Measurements from ENCODE around the gene EVI2B.
A peak's percentile ranks its signal among the peaks of the same experiment; 100 is the strongest.
"Not testable (repeated sequence)": the region's sequence is repeated elsewhere in the genome, so short reads cannot be mapped to it uniquely, and the experiment has no call there.

Gene EVI2B

DNA sequence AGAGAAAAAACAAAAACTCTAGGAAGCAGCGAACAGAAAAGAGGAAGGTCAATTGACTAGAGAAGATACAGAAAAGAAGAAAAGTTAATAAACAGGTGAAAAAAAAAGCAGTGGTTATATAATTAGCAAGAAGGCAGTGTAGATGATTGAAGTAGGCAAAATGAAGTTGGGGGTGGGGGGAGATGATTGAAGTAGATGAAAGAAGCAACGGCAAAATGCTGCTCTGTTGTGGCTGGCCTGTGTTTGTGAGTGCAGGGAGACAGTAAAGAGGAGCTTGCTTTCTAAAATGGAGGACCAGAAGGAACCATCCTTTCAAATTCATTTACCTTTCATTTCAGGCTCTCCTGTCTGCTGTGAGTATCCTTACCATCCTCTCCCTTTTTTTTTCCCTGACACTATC lies 3.6 kb downstream of the EVI2B start:
- DNase-seq, result peak; percentile 80

DNA sequence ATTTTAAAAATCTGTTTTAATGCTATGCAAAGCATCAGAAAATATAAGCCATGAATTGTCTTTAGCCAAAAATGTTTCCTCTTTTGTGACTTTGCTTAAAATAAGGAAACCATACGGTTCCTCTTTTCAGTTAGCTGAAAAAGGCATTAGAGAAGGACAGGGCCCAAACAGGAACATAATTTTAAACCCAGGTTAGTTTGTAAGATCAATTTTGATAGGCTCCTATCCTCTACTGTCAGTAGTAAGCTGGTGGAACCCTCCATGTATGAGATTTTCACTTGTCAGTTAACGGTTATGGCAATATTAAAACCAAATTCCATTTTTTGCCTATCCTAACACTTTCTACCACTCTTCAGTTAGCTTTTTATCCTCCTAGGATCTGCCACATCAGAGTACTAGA lies 4.3 kb downstream of the EVI2B start:
- DNase-seq, result peak; percentile 32

DNA sequence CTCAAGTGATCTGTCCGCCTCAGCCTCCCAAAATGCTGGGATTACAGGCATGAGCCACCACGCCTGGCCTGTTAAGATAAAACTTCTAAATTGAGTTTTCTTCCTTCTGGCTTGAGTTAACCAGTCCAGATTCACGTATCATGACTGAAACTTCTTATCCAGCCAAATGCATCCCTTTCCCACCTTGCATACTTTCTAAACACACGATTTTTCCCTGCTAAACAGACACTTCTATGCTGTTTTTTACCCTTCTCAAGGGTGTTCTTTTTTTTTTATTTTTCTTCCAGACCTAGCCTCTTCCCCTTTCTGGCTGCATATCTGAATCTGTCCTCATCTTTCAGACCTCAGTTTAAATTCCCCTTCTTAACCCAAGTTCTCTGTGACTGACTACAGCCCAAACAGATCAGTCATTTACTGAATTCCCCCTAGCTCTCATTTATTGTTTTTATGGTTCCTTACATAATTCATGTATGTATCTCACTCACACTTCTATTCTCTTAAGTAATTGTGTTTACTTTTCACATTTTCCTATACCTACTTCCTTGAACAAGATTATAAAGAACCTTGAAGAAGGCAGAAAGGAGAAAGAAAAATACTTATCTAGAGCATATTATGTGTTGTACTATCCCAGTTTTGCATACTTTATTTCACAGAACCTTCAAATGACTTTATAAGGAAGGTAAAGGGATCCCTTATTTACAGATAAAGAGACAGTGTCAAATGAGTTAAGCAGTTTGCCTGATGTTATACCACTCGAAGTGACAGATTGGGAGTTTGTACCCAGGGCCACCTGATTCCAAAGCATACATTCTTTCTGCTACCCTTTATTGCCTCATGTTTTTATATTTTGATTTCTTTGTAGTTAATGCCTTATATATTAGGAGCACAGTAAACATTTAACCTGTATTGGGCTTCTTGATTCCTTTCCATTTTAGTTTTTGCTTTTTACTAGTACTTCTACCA lies 5.2 kb downstream of the EVI2B start:
- DNase-seq, result no peak

DNA sequence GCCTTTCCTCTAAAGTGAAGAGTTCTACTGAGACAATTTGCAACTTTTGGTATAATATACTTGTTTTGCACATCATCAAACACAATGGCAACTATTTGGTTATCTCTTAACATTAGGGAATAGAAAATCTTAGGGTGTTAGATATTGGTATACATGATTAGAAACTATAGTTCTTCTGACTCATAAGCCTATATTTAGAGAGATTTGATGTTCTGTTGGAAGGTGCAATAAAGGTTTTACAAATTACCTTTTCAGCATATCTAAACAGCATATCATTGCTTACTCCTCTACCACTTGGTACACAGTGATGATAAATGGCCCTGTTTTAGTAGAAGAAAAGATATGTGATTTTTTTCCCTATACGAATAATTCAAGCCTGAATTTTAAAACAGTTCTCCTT lies 6.2 kb downstream of the EVI2B start:
- no peak for DNase-seq

DNA sequence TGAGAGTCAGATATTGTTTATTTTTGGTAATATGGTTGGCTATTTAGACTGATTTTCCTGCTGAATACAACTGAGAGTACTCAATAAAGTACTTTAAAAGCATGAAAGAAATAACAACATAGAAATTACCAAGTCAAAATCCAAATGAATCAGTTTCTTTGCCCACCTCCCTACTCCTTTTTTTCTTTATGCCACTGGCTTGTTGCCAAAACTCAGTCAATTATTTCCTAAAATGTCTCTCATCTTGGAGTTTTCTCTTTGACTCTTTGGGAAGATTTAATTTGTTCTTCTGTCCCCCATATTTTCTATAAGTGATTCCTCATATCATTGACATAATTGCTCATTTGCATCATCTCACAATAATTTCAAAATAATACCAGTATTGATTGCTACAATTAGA lies 14.2 kb downstream of the EVI2B start:
- no peak for DNase-seq

DNA sequence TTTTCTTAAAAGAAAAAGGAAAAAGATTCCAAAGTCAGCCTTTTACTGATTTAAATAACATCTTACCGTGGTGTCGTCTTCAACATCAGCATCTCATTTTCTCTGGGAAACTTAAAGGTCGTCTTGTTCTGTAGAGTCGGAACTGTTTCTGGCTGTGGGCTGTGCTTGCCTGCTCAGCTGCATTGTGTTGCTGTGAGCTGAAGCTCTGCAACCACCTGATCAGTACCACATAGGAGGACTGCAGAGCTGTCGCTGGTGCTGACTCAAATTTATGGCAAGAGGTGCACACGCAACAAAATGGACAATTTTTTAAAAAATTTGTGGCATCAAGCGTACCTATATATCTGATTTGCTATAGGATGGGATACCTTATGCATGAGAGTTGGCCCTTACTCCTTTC lies 16.8 kb downstream of the EVI2B start, which contains the start of gene OMG:
OMG (minus strand) TSS at position 150 of the 400 bp plus-strand sequence. CDS start 908 bp downstream, outside the sequence.
- no peak for DNase-seq

DNA sequence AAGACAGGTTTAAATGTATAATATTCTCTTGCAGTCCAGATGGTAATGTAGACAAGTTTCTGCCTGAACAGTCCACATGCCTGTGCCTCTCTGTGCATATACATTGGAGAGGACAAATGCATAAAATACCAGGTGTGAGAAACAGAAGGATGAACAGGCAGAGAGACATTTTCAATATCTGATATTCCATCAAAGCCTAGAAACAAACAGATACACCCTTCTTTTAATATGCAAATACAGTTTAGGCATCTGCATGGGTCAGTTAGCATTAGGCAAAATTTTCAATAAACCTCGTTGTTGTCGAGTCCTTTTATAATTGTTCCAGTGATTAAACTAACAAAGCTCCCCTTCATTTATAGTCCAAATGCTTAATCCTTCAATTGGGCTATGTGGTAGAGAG lies 17.7 kb downstream of the EVI2B start:
- no peak for DNase-seq

DNA sequence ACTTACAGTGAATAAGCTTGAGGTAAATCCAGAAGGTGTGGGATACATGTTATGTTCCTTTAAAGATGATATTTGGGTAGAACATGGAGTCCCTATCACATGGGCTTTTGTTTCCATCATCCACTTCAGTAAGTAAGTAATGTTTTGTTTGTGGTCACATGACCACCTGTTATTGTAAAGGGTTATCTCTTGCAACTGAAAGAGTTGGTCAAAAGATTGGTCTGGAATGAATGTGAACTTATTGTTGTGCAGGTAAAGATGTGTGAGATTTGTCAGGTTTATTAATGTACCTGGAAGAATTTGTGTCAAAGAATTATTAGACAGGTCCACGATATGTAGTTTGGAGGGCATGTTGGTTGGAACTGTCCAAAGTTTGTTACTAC lies 18.4 kb downstream of the EVI2B start:
- no peak for DNase-seq

DNA sequence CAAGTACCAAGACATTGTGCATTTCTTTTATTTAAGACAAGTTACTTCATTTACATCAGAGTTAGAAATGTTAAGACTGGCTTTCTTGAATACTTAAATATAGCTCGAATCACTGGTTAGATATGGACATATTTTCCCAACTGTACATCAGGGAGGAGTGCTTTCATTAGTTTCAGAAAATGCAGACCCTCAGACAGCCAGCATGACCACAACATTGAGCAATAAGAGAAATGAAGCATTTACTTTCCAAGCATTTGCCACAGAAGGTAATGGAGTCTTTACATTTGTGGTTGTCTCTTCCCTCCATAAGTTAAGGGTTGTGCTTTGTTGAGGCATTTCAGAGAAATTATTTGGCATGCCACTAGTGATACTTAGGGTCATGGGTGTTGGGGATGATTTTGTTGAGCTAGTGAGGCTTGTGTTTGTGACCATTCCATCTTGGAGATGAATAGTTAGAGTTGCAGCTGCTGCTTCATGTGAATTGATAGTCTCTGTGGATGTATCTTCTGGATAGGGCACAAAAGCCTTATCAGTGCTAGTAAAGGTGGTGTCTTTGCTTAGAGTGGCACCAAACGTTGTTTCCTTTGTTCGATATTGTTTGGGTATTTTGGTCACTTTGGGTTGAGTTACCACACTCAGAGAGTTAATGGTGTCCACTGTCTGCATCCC lies 18.9 kb downstream of the EVI2B start:
- DNase-seq, result no peak

DNA sequence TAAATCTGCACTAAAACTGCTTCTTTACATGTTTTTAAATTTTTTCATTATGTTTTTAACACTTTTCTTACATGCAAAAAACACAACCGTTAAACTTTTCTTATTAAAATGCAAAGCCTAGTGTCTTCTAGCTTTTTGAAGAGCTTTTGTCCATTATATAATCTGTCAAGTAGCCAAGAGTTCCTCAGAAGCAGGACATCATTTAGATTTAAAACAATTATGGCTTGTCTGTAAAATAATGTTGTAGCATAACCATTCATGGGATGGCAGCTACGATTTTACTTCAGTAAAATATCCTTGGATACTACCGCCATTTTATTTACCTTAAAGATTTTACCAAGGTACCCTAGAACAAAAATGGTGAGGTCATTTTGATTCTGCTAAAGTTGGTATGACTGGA lies 19.6 kb downstream of the EVI2B start:
- DNase-seq, result no peak

DNA sequence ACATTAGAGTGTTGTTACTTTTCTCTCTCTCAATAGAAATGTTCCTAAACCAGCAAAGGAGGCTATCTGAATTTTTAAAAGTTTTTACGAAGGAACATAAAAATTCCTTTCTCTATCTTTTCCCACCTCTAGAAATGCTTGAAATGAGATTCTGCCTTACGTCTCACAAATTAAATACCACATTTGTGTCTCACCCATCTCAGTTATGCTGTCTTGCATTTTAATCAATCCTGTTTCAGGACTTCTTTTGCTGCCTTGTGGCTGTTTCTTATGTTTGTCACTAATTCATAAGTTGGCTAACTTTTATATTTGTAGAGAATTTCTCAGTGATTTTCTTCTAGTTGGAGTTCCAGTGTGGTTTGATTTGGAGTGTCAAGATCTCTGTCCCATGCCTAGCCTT lies 20.3 kb downstream of the EVI2B start:
- DNase-seq, result no peak

DNA sequence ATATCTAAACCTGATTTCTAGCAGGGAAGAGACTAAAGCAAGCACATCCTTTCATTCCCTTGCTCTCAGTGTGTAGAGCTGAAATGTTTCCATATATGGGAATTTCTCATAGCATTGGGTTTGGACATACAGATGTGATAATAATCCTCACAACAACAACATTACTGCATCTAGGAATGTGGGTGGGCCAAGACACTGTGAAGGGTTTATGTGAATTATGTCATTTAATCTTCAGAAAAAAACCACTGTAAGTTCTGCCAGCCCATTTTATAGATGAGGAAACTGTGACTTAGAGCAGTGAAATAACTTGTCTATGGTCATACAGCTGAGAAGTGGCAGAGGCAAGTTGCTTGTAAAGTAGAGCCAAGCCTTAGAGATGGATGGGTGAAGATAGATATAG lies 22.0 kb downstream of the EVI2B start:
- DNase-seq, result no peak

DNA sequence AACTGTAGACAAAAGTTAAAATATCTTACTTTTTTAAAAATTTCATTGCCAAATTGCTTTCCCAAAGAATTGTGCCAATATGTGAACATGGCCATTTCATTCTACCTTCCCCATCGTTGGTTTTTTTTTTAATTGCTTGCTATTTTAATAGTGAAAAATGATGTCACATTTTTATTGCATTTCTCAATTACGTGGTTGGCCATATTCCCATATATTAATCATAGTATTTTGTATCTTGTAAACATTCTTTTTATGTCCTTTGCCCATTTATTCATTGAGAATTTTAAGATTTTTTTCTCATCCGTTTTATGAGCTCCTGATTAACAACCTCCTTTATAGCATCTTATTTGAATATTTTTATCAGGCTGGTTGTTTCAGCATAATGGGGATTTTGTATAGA lies 24.1 kb downstream of the EVI2B start:
- DNase-seq, result no peak

DNA sequence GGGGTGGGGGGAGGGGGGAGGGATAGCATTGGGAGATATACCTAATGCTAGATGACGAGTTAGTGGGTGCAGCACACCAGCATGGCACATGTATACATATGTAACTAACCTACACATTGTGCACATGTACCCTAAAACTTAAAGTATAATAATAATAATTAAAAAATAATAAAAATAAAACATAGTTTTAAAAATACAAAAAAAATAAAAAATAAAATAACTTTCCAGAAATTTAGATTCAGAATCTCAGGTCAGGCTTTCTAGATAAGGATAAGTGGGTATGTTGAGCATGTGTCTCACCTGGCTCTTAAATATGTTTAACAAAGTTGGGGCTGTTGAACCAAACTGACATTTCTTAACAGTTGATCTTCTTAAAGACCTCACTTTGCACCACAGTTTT lies 25.9 kb downstream of the EVI2B start:
- DNase-seq, result not testable (repeated sequence)

DNA sequence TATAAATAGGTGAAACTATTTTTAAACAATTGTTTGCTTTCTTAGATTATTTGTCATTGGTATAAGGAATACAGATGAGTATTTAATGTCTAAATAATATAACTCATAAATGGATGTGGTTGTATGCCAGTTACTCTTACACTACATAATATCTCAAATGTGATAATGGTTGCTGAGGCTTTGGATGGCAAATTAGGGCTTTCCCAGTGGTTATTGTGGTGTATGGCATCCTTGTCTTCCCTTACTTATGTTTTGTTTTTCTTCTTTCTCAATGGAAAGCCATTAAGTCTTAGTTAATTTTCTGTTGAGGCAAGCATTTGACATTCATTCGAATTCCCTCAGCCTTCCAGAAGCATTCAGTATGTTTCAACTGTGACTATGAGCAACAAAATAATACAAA lies 27.3 kb downstream of the EVI2B start:
- DNase-seq, result no peak

DNA sequence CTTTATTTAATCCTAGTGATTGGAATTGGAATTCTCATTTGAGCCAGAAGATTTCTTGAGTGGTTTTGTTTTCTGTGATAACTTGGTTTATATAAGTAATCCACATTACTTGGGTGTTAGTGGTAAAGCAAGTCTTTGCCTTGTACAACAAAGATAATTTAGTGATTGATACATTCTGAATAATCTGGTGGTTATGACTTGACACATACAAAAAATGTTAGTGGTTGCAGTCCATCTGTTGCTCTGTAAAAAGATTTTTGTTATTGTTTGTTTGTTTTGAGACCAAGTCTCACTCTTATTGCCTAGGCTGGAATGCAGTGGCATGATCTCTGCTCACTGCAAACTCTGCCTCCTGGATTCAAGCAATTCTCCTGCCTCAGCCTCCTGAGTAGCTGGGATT lies 30.0 kb downstream of the EVI2B start:
- DNase-seq, result no peak

DNA sequence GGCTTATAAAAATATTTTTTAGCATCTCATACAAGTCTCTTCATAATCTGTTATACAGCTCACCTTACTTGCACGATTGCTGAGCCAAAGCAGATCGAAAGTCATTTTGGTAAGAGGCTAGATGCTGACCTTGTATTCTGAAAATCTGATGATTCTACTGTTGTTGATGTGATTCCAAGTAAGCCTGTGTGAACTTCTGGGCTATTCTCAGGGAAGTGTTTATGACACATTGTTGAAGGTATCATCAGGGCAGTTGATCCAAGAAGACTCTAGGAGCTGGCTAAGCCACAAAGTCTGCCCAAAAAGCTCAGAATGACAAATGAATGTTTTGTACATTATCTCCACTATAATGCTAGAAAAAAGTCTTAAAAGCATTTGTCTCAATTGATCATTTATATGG lies 32.8 kb downstream of the EVI2B start:
- DNase-seq, result no peak

DNA sequence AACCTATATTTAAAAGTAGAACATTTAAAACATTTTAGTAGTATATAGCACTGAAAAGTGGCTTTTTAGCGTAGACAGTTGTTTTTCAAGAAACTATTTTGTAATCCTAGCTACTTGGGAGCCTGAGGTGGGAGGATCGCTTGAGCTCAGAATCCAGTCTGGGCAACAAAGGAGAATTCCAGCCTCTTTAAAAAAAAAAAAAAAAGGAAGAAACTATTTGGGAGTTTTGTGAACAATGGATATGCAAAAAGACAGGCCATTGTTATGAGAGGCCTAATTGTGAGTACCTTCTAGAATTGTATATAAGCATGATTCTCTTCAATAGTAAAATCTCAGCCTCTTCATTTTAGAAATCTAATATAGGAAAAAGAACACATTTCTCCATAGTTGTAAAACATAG lies 34.5 kb downstream of the EVI2B start:
- DNase-seq, result no peak

DNA sequence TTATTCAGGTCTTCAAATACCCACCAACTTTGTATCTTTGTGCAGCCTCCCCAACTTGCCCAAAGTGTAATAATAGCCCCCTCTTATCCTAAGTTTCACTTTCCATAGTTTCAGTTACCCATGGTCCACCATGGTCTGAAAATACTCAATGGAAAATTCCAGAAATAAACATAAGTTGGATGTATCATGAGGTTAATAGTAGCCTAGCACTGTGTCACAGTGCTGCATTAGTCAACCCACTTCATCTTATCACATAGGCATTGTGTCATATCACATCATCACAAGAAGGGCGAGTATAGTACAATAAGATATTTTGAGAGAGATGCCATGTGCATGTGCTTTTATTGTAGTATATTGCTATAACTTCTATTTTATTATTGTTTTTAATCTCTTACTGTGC lies 38.7 kb downstream of the EVI2B start:
- DNase-seq, result no peak

DNA sequence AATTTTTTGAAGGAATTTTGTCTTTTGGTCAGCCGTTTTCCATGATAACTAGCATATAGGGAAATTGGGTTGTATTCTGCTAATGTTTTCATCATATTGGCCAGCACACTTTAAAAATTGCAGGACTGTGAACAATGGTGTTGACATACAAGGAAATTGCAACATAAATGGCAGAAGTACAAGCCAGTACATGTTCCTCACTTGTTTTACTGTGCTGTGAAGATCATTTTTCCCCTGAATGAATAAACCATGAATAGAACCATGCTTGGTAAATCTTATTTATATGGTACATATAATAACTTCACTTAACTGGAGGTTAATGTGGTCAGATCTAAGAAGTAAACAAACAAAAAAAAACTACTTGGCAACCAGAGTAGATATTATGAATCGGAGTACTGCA lies 39.6 kb downstream of the EVI2B start:
- DNase-seq, result no peak

DNA sequence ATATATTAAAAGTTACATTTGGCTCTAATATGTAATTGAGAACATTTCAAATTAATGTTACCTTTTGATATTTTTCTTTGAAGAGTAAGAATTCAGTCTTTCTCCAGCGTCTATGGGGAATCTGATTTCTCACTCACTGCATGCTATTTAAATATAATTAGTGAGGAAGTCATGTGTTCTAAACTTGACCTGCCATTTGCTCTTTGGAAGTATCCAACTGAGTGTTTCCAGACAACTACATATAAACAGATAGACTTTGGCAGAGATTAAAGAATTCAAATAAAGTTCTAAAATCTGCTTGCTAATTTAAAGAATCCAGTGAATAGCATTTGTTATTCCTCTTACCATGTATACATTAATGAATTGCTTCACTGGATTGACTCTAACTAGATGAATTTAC lies 40.3 kb downstream of the EVI2B start:
- DNase-seq, result no peak

DNA sequence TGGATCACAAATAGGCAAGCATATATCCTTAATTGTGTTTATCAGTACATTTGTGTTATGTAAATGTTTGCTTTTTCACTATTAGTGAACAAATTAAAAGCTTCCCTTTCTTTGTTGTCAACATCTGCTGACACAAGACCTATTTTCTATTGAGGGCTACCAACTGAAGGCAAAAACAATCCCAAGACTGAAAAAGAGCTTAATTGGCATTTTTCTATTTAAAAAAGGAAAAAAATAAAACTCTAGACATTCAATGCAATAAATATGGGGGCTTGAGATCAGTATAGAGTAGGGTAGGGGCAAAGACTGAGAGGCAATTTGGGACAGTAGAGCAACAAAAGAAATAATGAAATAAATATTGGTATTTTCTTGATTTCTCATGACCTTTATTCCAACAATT lies 41.1 kb downstream of the EVI2B start:
- no peak for DNase-seq

DNA sequence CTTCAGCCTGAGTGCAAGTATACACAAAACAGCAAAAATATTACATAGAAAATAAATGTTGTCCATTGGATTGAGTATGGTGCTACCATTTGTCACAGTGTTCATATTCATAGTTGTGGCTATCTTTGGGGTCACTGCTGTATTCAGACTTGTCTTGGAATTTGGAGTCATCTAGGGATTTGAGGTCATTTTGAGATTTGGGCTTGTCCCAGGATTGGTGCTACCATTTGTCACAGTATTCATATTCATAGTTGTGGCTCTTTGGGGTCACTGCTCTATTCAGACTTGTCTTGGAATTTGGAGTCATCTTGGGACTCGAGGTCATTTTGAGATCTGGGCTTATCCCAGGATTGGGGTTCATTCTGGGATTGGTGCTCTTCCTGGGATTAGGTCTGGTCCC lies 41.6 kb downstream of the EVI2B start:
- DNase-seq, result no peak

DNA sequence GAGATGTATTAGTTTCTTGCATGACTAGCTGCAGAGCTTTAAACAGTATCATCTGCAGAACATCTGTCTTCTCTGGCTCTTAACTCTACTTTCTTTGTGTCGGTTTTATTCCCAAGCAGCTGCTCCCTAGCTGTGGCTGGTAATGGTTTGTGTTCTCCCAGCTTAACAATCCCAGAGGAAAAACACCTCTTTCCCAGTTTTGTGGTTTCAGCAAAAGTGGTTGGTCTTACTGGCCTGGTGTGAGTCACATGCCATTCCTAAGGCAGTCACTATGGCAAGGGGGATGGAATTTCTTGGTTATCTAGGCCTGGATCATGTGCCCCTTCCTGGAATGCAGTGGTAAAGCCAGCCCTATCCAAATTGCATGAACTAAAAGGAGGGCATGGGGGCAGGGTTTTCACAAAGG lies 44.3 kb downstream of the EVI2B start:
- no peak for DNase-seq

Measured in central memory CD4-positive, alpha-beta T cell (primary cell).